Measurements from ENCODE around the gene RANBP1. TPM values are rescaled to one million over a fixed set of nuclear protein-coding genes. Genes with fewer than 3 reads are reported as not detected.

The RANBP1 gene
- total and polyA plus RNA-seq, 2 of the 13 experiments (the other 11 are each of a cell fraction or from before 2014, with no cell fraction given): 181 to 492 TPM

GRCh38 chr22:20130319-20130718 is 14.4 kb downstream of the RANBP1 start (continued):
- TF ChIP-seq, protein P1, sequence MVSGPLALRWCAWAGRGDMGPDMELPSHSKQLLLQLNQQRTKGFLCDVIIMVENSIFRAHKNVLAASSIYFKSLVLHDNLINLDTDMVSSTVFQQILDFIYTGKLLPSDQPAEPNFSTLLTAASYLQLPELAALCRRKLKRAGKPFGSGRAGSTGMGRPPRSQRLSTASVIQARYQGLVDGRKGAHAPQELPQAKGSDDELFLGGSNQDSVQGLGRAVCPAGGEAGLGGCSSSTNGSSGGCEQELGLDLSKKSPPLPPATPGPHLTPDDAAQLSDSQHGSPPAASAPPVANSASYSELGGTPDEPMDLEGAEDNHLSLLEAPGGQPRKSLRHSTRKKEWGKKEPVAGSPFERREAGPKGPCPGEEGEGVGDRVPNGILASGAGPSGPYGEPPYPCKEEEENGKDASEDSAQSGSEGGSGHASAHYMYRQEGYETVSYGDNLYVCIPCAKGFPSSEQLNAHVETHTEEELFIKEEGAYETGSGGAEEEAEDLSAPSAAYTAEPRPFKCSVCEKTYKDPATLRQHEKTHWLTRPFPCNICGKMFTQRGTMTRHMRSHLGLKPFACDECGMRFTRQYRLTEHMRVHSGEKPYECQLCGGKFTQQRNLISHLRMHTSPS (CRISPR knock-in tag; IDR thresholded peaks at IDR 0.05; ENCODE audit: low read depth): peak; percentile 75

DNA sequence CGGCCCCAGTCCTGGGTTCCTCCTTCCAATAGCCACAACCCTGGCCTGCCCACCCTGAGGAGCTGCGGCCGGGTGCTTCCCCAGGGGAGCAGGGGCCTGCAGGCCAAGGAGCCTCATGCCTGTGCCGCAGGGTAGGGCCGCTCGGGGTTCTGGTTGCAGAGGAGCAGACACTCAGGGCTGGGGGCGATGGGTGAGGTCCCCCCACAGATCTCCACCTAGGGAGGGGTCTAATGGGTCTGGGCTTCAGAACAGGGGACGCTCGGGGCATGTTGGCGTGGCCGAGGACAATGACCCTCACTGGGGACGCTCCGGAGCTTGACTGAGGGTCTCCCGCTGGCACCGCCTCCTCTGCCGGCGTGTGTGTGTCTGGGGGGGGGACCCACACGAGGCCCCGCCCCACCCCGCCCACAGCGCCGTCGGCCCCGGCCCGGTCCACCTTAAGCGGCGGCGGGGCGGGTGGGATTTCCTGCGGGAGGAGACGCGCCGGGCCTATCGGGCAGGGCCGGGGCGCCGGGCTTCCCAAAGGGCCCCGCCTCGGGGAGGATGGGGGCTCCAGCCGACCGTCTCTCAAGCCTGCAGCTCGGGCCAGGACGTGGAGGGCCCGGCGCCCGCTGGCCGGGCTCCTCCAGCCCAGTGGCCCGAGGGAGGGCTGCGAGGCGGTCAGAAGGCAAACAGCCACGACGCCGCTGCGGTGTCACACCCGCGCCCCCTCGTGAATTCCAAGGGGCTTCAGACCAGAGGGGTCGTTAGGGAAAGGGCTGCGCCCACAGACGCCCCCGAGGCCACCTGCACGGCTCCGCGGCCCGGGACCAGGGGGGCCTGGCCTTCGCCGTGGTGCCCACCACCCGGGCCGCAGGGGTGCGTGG is 15.1 kb downstream of the RANBP1 start:
- no peaks in the 10 kb centered on the region for H3K27me3 ChIP-seq (ENCODE audit: control insufficient read depth in 1 of 2, insufficient read depth in 2 of 2, low read length in 2 of 2)
- peaks cover 5 to 17% of the 10 kb centered on the region in 2 experiments; a peak in 4 of 5 replicates for H3K36me3 ChIP-seq (replicated peaks in 1 of 2; ENCODE audit: control insufficient read depth in 1 of 2, insufficient read depth in 2 of 2, low read length in 2 of 2)
- POLR2A ChIA-PET: interaction anchor here (0.8 to 1.2 kb wide), 3 partner anchors 14 to 161 kb away, joined by 3 to 4 read pairs (median 3); partner anchors contain the start of genes RANBP1 and TRMT2A
- H3K79me2 ChIP-seq (ENCODE audit: insufficient read depth, low read length): peaks cover 11% of the 10 kb centered on the region
- 4% methylated on average over 26 of the region's 70 CpGs for WGBS (ENCODE audit: low lambda C conversion rate)
- H3K9me3 ChIP-seq (ENCODE audit: low read length): no peaks in the 10 kb centered on the region
- peaks cover 45% of the 10 kb centered on the region for H3K4me1 ChIP-seq (ENCODE audit: insufficient read depth, low read length)
- peak overlapping the region; percentile 73 to 86 (median 84) for H3K4me3 ChIP-seq (replicated peaks in 1 of 3; ENCODE audit: insufficient read depth in 1 of 3, low read depth in 2 of 3, low read length in 3 of 3)
- H3K27ac ChIP-seq (ENCODE audit: extremely low read length, insufficient read depth, low read length): peak overlapping the region; percentile 63
- H2AFZ ChIP-seq (ENCODE audit: low read length): no peak overlapping the region
- peak overlapping the region; percentile 88 for H3K4me2 ChIP-seq (ENCODE audit: low read depth, low read length)
- FAIRE-seq (no peak), DNase-seq (ENCODE audit: low spot score) (peak; percentile 28), ATAC-seq (peak; percentile 61)
- intact Hi-C loops (cut with micrococcal nuclease; ENCODE audit: unreplicated experiment): no loop called here
- peaks cover 3% of the 10 kb centered on the region; the same call in 1 of the 2 replicates for H4K20me1 ChIP-seq (ENCODE audit: insufficient read depth, low read length)
- in situ Hi-C loops (cut with HindIII; ENCODE audit: extremely low pct_ligation_motif_present, low pct_unique_long_range_greater_than_20kb): no loop called here
- CTCF ChIA-PET (ENCODE audit: low intra/inter-chr PET ratio, low total read pairs): no interaction called here
- BruUV-seq (replicated peaks): no TSS peak
- H3K9ac ChIP-seq (ENCODE audit: insufficient read depth, low read depth, low read length): peak overlapping the region; percentile 74
- TF ChIP-seq, protein P2, sequence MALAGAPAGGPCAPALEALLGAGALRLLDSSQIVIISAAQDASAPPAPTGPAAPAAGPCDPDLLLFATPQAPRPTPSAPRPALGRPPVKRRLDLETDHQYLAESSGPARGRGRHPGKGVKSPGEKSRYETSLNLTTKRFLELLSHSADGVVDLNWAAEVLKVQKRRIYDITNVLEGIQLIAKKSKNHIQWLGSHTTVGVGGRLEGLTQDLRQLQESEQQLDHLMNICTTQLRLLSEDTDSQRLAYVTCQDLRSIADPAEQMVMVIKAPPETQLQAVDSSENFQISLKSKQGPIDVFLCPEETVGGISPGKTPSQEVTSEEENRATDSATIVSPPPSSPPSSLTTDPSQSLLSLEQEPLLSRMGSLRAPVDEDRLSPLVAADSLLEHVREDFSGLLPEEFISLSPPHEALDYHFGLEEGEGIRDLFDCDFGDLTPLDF (CRISPR knock-in tag; IDR thresholded peaks at IDR 0.05): no peak
- TF ChIP-seq ZBTB33 (CRISPR knock-in tag; IDR thresholded peaks at IDR 0.05): no peak
- TF ChIP-seq SMAD1 (CRISPR knock-in tag; IDR thresholded peaks at IDR 0.05; ENCODE audit: borderline replicate concordance, low read depth): no peak
- TF ChIP-seq DR1 (CRISPR knock-in tag; IDR thresholded peaks at IDR 0.05): no peak
- peak; percentile 33 for TF ChIP-seq AGO2 (optimal IDR thresholded peaks at IDR 0.05; ENCODE audit: low read depth, low read length)
- no peak for TF ChIP-seq EEA1 (CRISPR knock-in tag; IDR thresholded peaks at IDR 0.05; ENCODE audit: borderline replicate concordance)
- peak; percentile 29 for TF ChIP-seq ZNF883 (CRISPR knock-in tag; IDR thresholded peaks at IDR 0.05; ENCODE audit: not compliant biosample characterization)
- no peak for TF ChIP-seq ZNF83 (CRISPR knock-in tag; IDR thresholded peaks at IDR 0.05; ENCODE audit: borderline replicate concordance)
- TF ChIP-seq ZNF891 (CRISPR knock-in tag; IDR thresholded peaks at IDR 0.05): peak; percentile 34; the same call in 1 of the 2 replicates
- TF ChIP-seq GATAD1 (CRISPR knock-in tag; IDR thresholded peaks at IDR 0.05): peak; percentile 31; the same call in 1 of the 2 replicates
- TF ChIP-seq ZBTB25 (CRISPR knock-in tag; IDR thresholded peaks at IDR 0.05): 0 out of 2 replicates have a peak, but pooled peaks have one; percentile 32
- TF ChIP-seq ZBTB7B (CRISPR knock-in tag; IDR thresholded peaks at IDR 0.05): peak; percentile 26; the same call in 1 of the 2 replicates
- no peak for TF ChIP-seq TARDBP (CRISPR knock-in tag; IDR thresholded peaks at IDR 0.05)
